K562 (cell line): Measurements from ENCODE around the gene AMPD3. TPM values are rescaled to one million over a fixed set of nuclear protein-coding genes. Genes with fewer than 3 reads are reported as not detected.

Experiments
- CBFA2T2 ChIP-seq: fragments of 450-650 bp; conservative IDR thresholded peaks from 2 replicates; pipeline ENCODE4 v1.6.1; 2017; ENCODE audit warnings: mild to moderate bottlenecking
- ELF1 ChIP-seq: fragments of 200-800 bp; sonication (Bioruptor generic); IDR thresholded peaks from 2 replicates; pipeline ENCODE4 v1.6.1; 2016; ENCODE audit warnings: missing genetic modification characterization, missing compliant biosample characterization
- FOXA3 ChIP-seq, 2 experiments: fragments of 450-650 bp in 1 of 2; sonication (generic) in 1 of 2; formaldehyde crosslinking; IDR thresholded peaks in 1 of 2; conservative IDR thresholded peaks in 1 of 2; 2 replicates each; pipeline versions ENCODE4 v1.4.0 to v1.8.0; 2020 to 2022; ENCODE audit warnings: mild to moderate bottlenecking in 2 of 2, missing genetic modification reagents in 1 of 2
- GTF2F1 ChIP-seq: IDR thresholded peaks from 2 replicates; pipeline ENCODE4 v1.6.1; 2011; ENCODE audit warnings: low read depth, low read length, improper control_type of control experiment
- HDAC1 ChIP-seq, 2 experiments: fragments of 450-650 bp; IDR thresholded peaks; 2 replicates each; pipeline ENCODE4 v1.6.1; 2016 to 2017; ENCODE audit warnings: inconsistent platforms in 1 of 2, mild to moderate bottlenecking in 1 of 2, moderate library complexity in 1 of 2
- MED1 ChIP-seq: sonication (generic); formaldehyde crosslinking; IDR thresholded peaks from 2 replicates; pipeline ENCODE4 v1.8.1; 2023; ENCODE audit warnings: missing genetic modification reagents, borderline replicate concordance
- MTF1 ChIP-seq: fragments of 250-450 bp; sonication (Bioruptor Pico); IDR thresholded peaks from 2 replicates; pipeline ENCODE4 v1.9.0; 2021; ENCODE audit warnings: moderate library complexity, mild to moderate bottlenecking, inconsistent platforms, borderline replicate concordance
- MXI1 ChIP-seq: IDR thresholded peaks from 2 replicates; pipeline ENCODE4 v1.6.1; 2011; ENCODE audit warnings: low read depth, mild to moderate bottlenecking, improper control_type of control experiment, low read length
- MYNN ChIP-seq, 2 experiments: sonication (generic); formaldehyde crosslinking in 1 of 2; IDR thresholded peaks; 2 replicates each; pipeline versions ENCODE4 v1.5.0 to v1.6.1; 2016 to 2020; ENCODE audit warnings: antibody characterized with exemption in 1 of 2, missing genetic modification reagents in 1 of 2
- NFYB ChIP-seq: IDR thresholded peaks from 2 replicates; pipeline ENCODE4 v1.6.1; 2011; ENCODE audit warnings: mild to moderate bottlenecking, moderate library complexity; ENCODE audit not compliant: insufficient read length; ENCODE audit errors: extremely low read depth
- PML ChIP-seq: IDR thresholded peaks from 2 replicates; pipeline ENCODE4 v1.6.1; 2012; ENCODE audit warnings: low read length, inconsistent platforms
- PTRF ChIP-seq: fragments of 450-650 bp; IDR thresholded peaks from 2 replicates; pipeline ENCODE4 v1.6.1; 2016; ENCODE audit warnings: mild to moderate bottlenecking, missing genetic modification characterization, missing compliant biosample characterization
- TAF1 ChIP-seq: IDR thresholded peaks from 2 replicates; pipeline ENCODE4 v1.6.1; 2011; ENCODE audit warnings: mild to moderate bottlenecking, low read length, moderate library complexity; ENCODE audit not compliant: insufficient read depth, control insufficient read depth, severe bottlenecking; ENCODE audit errors: extremely low read depth
- ZFP30 ChIP-seq: fragments of 250-450 bp; sonication (Bioruptor Pico); IDR thresholded peaks from 2 replicates; pipeline ENCODE4 v1.8.0; 2022; ENCODE audit warnings: moderate library complexity, mild to moderate bottlenecking, inconsistent platforms, borderline replicate concordance
- polyA plus RNA-seq, 8 experiments: library from polyadenylated mRNA; depleted of rRNA in 4 of 8; stranded (reverse) in 5 of 8; unstranded in 3 of 8; fragments of >200 nt; fragmentation: Nextera tagmentation in 2 of 8; fragmentation: Illumina TruSeq in 1 of 8; extraction: Ambion mirVana in 2 of 8; extraction: Trizol in 1 of 8; gene quantifications; 2 replicates each; pipeline versions ENCODE4 v1.2.1 to v1.2.3, GENCODE V29; 2011 to 2014; ENCODE audit warnings: inconsistent platforms in 1 of 8, missing spikeins in 1 of 8
- total RNA-seq, 7 experiments: library from RNA; depleted of rRNA in 6 of 7; stranded (reverse); fragments of >200 nt in 6 of 7; fragmentation: Illumina TruSeq in 2 of 7; extraction: Trizol in 2 of 7; gene quantifications; 2 replicates each; pipeline versions ENCODE4 v1.2.1 to v1.2.3, GENCODE V29; 2011 to 2021; ENCODE audit warnings: low replicate concordance in 1 of 7

The AMPD3 gene
- total and polyA plus RNA-seq, 9 of the 15 experiments (the other 6 are each of a cell fraction or from before 2014, with no cell fraction given) = 4.4 to 23.6 (median 11.2) TPM

DNA sequence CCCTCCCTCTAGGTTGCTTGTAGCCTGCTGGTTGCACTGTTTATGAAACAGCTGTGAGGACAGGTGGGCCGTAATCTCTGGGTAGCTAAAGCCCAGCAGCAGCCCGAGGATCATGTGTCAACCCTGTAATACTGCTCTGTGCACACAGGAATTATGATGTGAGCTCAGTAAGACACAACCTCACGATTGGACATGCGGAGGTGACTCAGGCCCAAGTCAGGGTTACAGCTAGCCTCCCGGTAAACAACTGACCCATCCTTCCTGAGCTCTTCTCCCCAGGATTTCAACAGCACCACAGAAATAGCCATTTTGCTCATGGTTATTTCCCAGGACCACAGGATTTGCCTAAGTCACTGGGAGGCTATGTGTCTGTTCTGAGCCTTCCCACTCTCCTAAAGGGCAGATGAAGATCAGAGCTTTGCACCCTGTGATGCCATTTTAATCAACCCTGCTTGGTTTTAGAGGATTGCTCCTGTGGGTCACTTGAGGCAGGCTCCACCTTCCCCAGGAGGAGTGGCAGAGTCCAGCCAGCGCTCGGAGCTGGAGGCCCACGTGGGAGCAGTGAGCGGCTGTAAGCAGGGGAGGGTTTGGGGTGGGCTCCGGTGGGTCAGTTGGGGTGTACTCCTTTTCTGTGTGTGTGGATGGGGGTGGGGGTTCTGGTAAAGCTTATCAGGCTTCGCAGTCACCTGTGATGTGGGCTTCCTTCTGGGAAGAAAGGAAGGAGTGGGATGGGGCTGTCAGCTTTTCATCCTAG is at the start of gene AMPD3 (continued):
- no peak for TF ChIP-seq MED1 (CRISPR knock-in tag)
- no peak for TF ChIP-seq MTF1 (CRISPR knock-in tag)
- TF ChIP-seq GTF2F1 = 0 out of 2 replicates have a peak, but pooled peaks have one; percentile 50
- TF ChIP-seq MXI1 = 0 out of 2 replicates have a peak, but pooled peaks have one; percentile 17
- TF ChIP-seq ELF1 (tag) = no peak
- TF ChIP-seq CBFA2T2 = peak; percentile 70
- no peak for TF ChIP-seq NFYB
- TF ChIP-seq MYNN (IDR thresholded peaks at IDR 0.05) = no peak; the same call in 1 of the 2 replicates
- TF ChIP-seq MYNN (CRISPR knock-in tag; IDR thresholded peaks at IDR 0.05) = no peak
- TF ChIP-seq HDAC1 (IDR thresholded peaks at IDR 0.05) = peak in 1 of 2 experiments; percentile 21; a peak in 1 of 4 replicates
- peak in 1 of 2 experiments; percentile 36; a peak in 1 of 4 replicates for TF ChIP-seq FOXA3 (CRISPR knock-in tag; conservative IDR thresholded peaks at IDR 0.05 in 1 of 2, IDR thresholded peaks at IDR 0.05 in 1 of 2)
- TF ChIP-seq PTRF = no peak
- TF ChIP-seq TAF1 = peak; percentile 46
- TF ChIP-seq ZFP30 = no peak
- peak; percentile 83 for TF ChIP-seq PML
